ENCODE results near the gene MYO6. TPM values are rescaled to one million over a fixed set of nuclear protein-coding genes. Genes with fewer than 3 reads are reported as not detected.

The MYO6 gene
- total RNA-seq, 1 experiment from 2014 or later, result 122 TPM

DNA sequence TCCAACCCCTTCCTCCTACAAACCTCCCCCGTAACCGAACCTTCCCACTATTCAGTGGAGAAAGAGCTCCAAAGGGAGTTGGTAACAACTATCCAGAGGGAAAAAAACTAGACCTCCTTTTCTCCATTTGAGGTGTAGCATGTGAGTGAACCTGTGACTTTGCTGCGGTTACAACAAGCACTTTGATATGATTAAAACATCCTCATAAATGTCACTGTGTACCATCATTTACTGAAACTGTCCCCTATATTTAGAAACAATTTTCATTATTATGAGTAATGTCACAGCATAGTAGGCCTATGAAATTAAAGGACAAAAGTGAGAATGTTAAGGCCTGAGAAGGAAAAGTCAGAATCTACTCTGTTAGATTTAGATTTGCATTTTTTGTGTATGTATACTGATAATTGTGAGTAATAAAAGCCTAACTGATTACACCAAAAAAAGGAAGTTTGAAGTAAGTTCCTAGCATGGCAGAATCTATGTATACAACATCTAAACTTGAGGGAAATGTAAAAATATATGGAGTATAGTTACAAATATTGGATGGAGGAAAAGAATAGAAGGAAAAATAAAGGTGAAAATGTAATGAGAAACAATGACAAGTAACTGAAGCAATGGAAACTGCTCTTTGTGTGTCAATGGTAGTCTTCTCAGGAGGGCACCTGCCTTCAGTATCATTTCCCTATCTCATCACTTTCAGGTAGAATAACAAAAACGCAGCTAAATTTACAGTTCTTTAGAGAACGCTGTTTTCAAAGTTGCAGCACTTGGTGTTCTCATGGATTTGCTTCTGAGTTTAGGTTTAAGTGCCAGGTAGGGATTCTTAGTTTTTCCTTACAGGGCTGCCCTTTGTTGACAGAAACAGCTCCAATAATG, 177.5 kb downstream of the MYO6 start:
- no peak for DNase-seq
- peaks cover 7% of the 10 kb centered on the region for H3K4me1 Mint-ChIP-seq (ENCODE audit: low read depth, unreplicated experiment)
- intact Hi-C loops (cut with micrococcal nuclease; ENCODE audit: unreplicated experiment), result no loop called here
- no peaks in the 10 kb centered on the region for H3K9me3 Mint-ChIP-seq (ENCODE audit: low read depth, unreplicated experiment)
- no peak overlapping the region for H3K4me3 Mint-ChIP-seq (ENCODE audit: low read depth, unreplicated experiment)
- no peaks in the 10 kb centered on the region for H3K36me3 Mint-ChIP-seq (ENCODE audit: insufficient read depth, unreplicated experiment)
- BruUV-seq (replicated peaks), result no TSS peak
- CTCF ChIA-PET, result no interaction called here
- TF ChIP-seq, protein P1, sequence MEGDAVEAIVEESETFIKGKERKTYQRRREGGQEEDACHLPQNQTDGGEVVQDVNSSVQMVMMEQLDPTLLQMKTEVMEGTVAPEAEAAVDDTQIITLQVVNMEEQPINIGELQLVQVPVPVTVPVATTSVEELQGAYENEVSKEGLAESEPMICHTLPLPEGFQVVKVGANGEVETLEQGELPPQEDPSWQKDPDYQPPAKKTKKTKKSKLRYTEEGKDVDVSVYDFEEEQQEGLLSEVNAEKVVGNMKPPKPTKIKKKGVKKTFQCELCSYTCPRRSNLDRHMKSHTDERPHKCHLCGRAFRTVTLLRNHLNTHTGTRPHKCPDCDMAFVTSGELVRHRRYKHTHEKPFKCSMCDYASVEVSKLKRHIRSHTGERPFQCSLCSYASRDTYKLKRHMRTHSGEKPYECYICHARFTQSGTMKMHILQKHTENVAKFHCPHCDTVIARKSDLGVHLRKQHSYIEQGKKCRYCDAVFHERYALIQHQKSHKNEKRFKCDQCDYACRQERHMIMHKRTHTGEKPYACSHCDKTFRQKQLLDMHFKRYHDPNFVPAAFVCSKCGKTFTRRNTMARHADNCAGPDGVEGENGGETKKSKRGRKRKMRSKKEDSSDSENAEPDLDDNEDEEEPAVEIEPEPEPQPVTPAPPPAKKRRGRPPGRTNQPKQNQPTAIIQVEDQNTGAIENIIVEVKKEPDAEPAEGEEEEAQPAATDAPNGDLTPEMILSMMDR (IDR thresholded peaks at IDR 0.05; ENCODE audit: unreplicated experiment), result no peak
- H3K27me3 Mint-ChIP-seq (ENCODE audit: unreplicated experiment), result no peaks in the 10 kb centered on the region
- H3K27ac Mint-ChIP-seq (ENCODE audit: unreplicated experiment), result no peak overlapping the region

DNA sequence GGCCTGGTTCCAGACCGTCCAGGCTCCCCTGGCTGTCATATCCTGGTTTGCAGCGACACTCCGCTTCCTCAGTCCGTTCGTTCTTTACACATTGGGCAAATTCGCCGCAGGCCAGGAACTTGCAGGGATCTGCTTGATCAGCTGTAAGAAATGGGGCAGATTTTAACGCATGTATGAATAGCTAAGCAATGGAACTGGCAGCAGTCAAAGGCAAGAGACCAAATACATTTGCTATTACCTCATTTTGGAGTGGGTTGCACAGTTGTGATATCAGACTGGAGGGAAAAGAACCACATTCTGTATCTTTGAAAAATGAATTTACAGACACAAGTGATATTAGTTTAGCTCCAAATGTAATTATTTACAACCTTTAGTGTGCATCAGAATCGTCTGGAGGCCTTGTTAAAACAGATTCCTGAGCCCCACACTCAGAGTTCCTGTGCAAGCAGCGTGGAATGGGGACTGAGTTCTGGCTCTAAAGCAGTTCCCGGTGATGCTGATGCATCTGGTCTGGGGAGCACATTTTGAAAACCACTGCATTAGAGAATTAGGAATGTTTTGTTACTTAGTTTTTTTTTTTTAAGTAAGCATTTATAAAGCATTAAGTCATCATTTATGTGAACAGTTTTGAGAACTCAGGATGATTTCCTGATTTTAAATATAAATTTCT, 182.1 kb downstream of the MYO6 start:
- no TSS peak for BruUV-seq (replicated peaks)
- Mint-ChIP-seq H3K27me3 (ENCODE audit: unreplicated experiment) (no peaks in the 10 kb centered on the region), H3K9me3 (ENCODE audit: low read depth, unreplicated experiment) (no peaks in the 10 kb centered on the region), H3K27ac (ENCODE audit: unreplicated experiment) (no peak overlapping the region), H3K36me3 (ENCODE audit: insufficient read depth, unreplicated experiment) (no peaks in the 10 kb centered on the region), H3K4me1 (ENCODE audit: low read depth, unreplicated experiment) (peaks cover 8% of the 10 kb centered on the region), H3K4me3 (ENCODE audit: low read depth, unreplicated experiment) (no peak overlapping the region)
- CTCF ChIA-PET, result no interaction called here
- intact Hi-C loops (cut with micrococcal nuclease; ENCODE audit: unreplicated experiment), result loop anchor here (5.0 to 10.0 kb wide), 3 partner anchors 404 to 946 kb away; no protein-coding TSS in a partner anchor
- no peak for DNase-seq
- TF ChIP-seq, protein P1 (IDR thresholded peaks at IDR 0.05; ENCODE audit: unreplicated experiment), result no peak

DNA sequence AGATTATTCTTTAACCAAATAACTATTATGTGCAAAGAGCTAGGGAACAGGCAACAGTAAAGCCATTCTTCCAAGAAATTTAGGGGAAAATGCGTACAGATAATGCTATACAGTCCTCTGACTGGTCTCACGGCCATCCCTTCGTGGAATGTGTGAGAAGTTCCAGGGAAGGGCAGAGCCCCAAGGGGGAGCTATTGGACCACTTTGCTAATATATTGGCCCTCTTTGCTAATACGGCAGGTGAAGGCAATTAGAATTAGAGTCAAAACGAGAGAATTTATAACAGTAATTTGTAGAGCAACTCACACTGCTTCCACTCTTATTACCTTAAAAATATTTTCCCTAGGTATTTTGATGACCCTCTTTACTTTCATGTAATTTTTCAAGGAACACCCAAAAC, 183.0 kb downstream of the MYO6 start:
- CTCF ChIA-PET, result interaction anchor here (1.2 kb wide), 1 partner anchor 419 kb away, joined by 4 read pairs; no protein-coding TSS in a partner anchor
- Mint-ChIP-seq H3K27ac (ENCODE audit: unreplicated experiment) (no peak overlapping the region), H3K4me1 (ENCODE audit: low read depth, unreplicated experiment) (peaks cover 8% of the 10 kb centered on the region), H3K4me3 (ENCODE audit: low read depth, unreplicated experiment) (no peak overlapping the region), H3K36me3 (ENCODE audit: insufficient read depth, unreplicated experiment) (no peaks in the 10 kb centered on the region), H3K9me3 (ENCODE audit: low read depth, unreplicated experiment) (no peaks in the 10 kb centered on the region), H3K27me3 (ENCODE audit: unreplicated experiment) (no peaks in the 10 kb centered on the region)
- no TSS peak for BruUV-seq (replicated peaks)
- DNase-seq, result peak; percentile 63
- TF ChIP-seq, protein P1 (IDR thresholded peaks at IDR 0.05; ENCODE audit: unreplicated experiment), result peak; percentile 58
- intact Hi-C loops (cut with micrococcal nuclease; ENCODE audit: unreplicated experiment), result loop anchor here (5.0 to 10.0 kb wide), 3 partner anchors 405 to 945 kb away; no protein-coding TSS in a partner anchor

DNA sequence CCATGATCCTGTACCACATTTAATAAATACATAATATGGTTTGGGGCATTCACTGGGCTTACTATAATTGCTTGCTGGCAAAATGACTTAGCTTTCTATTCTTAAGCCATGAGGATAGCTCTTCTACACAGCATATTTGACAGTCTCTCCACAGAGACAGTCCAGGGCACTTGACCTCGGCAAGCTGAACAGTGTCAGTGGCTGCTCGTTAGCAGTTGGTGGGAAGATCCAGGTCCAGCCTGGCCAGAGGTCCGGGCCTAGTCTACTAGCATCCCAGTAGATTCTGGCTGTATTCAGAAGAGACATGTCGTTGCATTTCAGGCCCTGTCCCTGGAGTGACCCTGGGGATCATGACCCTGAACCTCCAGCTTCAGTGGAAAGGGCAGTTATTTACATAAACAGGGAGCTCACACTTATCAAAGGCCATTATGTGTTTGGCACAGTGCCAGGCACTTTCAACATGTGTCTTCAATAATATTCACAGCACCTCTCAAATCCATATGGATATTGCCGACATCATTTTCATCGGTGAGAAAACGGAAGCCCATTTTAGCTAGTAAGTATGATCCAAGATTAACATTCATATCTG, 184.4 kb downstream of the MYO6 start:
- H3K4me1 Mint-ChIP-seq (ENCODE audit: low read depth, unreplicated experiment), result peaks cover 8% of the 10 kb centered on the region
- no peaks in the 10 kb centered on the region for H3K36me3 Mint-ChIP-seq (ENCODE audit: insufficient read depth, unreplicated experiment)
- CTCF ChIA-PET, result interaction anchor here (1.5 kb wide), 1 partner anchor 418 kb away, joined by 5 read pairs; no protein-coding TSS in a partner anchor
- H3K27ac Mint-ChIP-seq (ENCODE audit: unreplicated experiment), result no peak overlapping the region
- TF ChIP-seq, protein P1 (IDR thresholded peaks at IDR 0.05; ENCODE audit: unreplicated experiment), result no peak
- H3K27me3 Mint-ChIP-seq (ENCODE audit: unreplicated experiment), result no peaks in the 10 kb centered on the region
- intact Hi-C loops (cut with micrococcal nuclease; ENCODE audit: unreplicated experiment), result loop anchor here (5.0 to 10.0 kb wide), 3 partner anchors 406 to 944 kb away; no protein-coding TSS in a partner anchor
- no TSS peak for BruUV-seq (replicated peaks)
- no peak overlapping the region for H3K4me3 Mint-ChIP-seq (ENCODE audit: low read depth, unreplicated experiment)
- H3K9me3 Mint-ChIP-seq (ENCODE audit: low read depth, unreplicated experiment), result no peaks in the 10 kb centered on the region
- no peak for DNase-seq

Measured in Calu3 (cell line).